T-cell (primary cell): ENCODE measurements around the gene VGLL2. TPM values are rescaled to one million over a fixed set of nuclear protein-coding genes. Genes with fewer than 3 reads are reported as not detected.
A peak's percentile ranks its signal among the peaks of the same experiment; 100 is the strongest.

Source experiments
- ATAC-seq, 4 experiments: fragments of 200-7000 bp in 3 of 4; fragments of 150-1000 bp in 1 of 4; cut with Tn5 transposase; replicated peaks in 1 of 4; 1 replicate in 3 of 4; 2 replicates in 1 of 4; pipeline ENCODE4 v1.10.0; 2021; ENCODE audit warnings: moderate library complexity in 3 of 4, mild to moderate bottlenecking in 2 of 4, moderate number of reproducible peaks in 1 of 4
- CTCF ChIA-PET, 2 donors: fragments of 300-600 bp; sonication (Branson Sonifier 250); formaldehyde crosslinking; loops; one replicate each; lab custom pipeline; 2022; ENCODE audit warnings: antibody characterized with exemption in 2 of 2; lab: Charles Lee
- POLR2A ChIA-PET, 2 donors: fragments of 300-600 bp; sonication (Branson Sonifier 250); formaldehyde crosslinking; loops; one replicate each; lab custom pipeline; 2022; ENCODE audit warnings: antibody characterized with exemption in 2 of 2; lab: Charles Lee
- DNase-seq, 35 experiments: peaks; one replicate each; pipeline versions ENCODE4 v3.0.0 to v3.0.0-alpha.2; 2013 to 2023
- H3K27ac ChIP-seq: one replicate; pipeline ENCODE4 v1.5.1; 2013; ENCODE audit warnings: low read length
- H3K27me3 ChIP-seq, 2 experiments: replicated peaks in 1 of 2; 1 replicate in 1 of 2; 2 replicates in 1 of 2; pipeline versions ENCODE4 v1.6.1 to v1.7.0; 2013; ENCODE audit warnings: low read length in 1 of 2, mixed read lengths in 1 of 2; ENCODE audit not compliant: control insufficient read depth in 2 of 2, insufficient read depth in 2 of 2; ENCODE audit errors: extremely low read depth in 1 of 2
- H3K36me3 ChIP-seq, 2 donors: 1 replicate in 1 of 2; 2 replicates in 1 of 2; pipeline versions ENCODE4 v1.6.1 to v1.7.0; 2013; ENCODE audit warnings: low read length in 1 of 2; ENCODE audit not compliant: control insufficient read depth in 2 of 2, insufficient read depth in 1 of 2; ENCODE audit errors: extremely low read depth in 1 of 2
- H3K4me1 ChIP-seq, 2 experiments: 1 replicate in 1 of 2; 2 replicates in 1 of 2; pipeline versions ENCODE4 v1.6.1 to v1.7.0; 2013; ENCODE audit warnings: low read length in 2 of 2, mixed read lengths in 1 of 2; ENCODE audit not compliant: insufficient read depth in 2 of 2, control insufficient read depth in 1 of 2; ENCODE audit errors: extremely low read depth in 1 of 2
- H3K4me3 ChIP-seq, 2 donors: 1 replicate in 1 of 2; 2 replicates in 1 of 2; pipeline versions ENCODE4 v1.5.1 to v1.7.0; 2013; ENCODE audit warnings: mild to moderate bottlenecking in 2 of 2, low read length in 1 of 2, moderate library complexity in 1 of 2; ENCODE audit not compliant: control insufficient read depth in 1 of 2; ENCODE audit errors: extremely low read depth in 1 of 2
- H3K9me3 ChIP-seq: 2 replicates; pipeline ENCODE4 v1.7.0; 2013
- H3K27ac Mint-ChIP-seq, 2 donors: one replicate each; pipeline ENCODE4 v1.8.0; 2020 to 2021; ENCODE audit warnings: mild to moderate bottlenecking in 2 of 2, mixed read lengths in 2 of 2
- H3K27me3 Mint-ChIP-seq, 2 donors: one replicate each; pipeline ENCODE4 v1.8.0; 2021 to 2022; ENCODE audit warnings: mixed read lengths in 2 of 2
- H3K36me3 Mint-ChIP-seq: one replicate; pipeline ENCODE4 v1.8.0; 2021; ENCODE audit warnings: mixed read lengths
- H3K4me1 Mint-ChIP-seq, 3 donors: one replicate each; pipeline ENCODE4 v1.8.0; 2020 to 2022; ENCODE audit warnings: mixed read lengths in 3 of 3, mild to moderate bottlenecking in 1 of 3
- H3K4me3 Mint-ChIP-seq, 3 donors: one replicate each; pipeline ENCODE4 v1.8.0; 2020 to 2022; ENCODE audit warnings: mild to moderate bottlenecking in 3 of 3, mixed read lengths in 3 of 3, moderate library complexity in 3 of 3
- H3K9me3 Mint-ChIP-seq, 3 donors: one replicate each; pipeline ENCODE4 v1.8.0; 2020 to 2022; ENCODE audit warnings: mixed read lengths in 3 of 3
- WGBS: methylation state at CpG from one replicate; pipeline ENCODE4 v1.1.5; 2013; ENCODE audit warnings: missing lambda C conversion rate; ENCODE audit not compliant: insufficient coverage; 5-methylcytosine and 5-hydroxymethylcytosine counted together
- total RNA-seq, 35 experiments: library from RNA in 6 of 35; stranded (reverse) in 6 of 35; fragments of 120-200 nt in 1 of 35; gene quantifications; one replicate each; pipeline versions ENCODE4 v1.2.1 to v1.2.4 and lab custom pipeline; 2013 to 2026

The VGLL2 gene
- total RNA-seq, 5 donors from 2014 or later (not counting 1 experiment from before 2014, with no cell fraction given), result not detected

DNA sequence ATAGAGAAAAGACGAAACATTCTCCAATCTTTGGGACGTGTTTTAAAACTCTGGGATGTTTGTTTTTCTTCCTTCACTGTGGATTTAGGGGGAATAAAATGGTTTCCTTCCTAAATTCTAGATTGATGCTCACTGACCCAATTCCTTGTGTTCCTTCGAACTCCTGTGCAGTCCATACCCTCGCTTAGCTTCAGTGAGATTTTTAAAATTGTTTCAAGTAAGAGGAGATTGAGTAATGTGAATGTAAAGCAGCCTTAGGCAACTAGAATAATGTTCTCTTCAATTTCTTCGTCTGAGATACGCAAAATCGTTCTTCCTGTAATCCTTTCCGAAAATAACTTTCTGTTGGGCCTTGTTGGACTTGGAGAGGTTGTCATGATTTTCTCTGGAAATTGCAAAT, 2.6 kb upstream of the VGLL2 start:
- ChIA-PET CTCF (no interaction called here), POLR2A (interaction anchor here in 1 of 2 donors (0.6 kb wide), 1 partner anchor 545 kb away, joined by 3 read pairs; no protein-coding TSS in a partner anchor)
- Mint-ChIP-seq H3K4me1 (peaks cover 14 to 22% (median 21%) of the 10 kb centered on the region in 3 donors), H3K36me3 (no peaks in the 10 kb centered on the region), H3K27me3 (peaks cover 56 to 63% of the 10 kb centered on the region in 2 donors), H3K9me3 (no peaks in the 10 kb centered on the region), H3K4me3 (no peak overlapping the region), H3K27ac (no peak overlapping the region)
- H3K9me3 ChIP-seq, result no peaks in the 10 kb centered on the region
- ATAC-seq, result no peak
- peaks cover 0 to 22% of the 10 kb centered on the region in 2 experiments for H3K4me1 ChIP-seq
- H3K36me3 ChIP-seq, result no peaks in the 10 kb centered on the region
- peaks cover 29 to 36% of the 10 kb centered on the region in 2 experiments for H3K27me3 ChIP-seq
- DNase-seq, result no peak
- WGBS, result no CpG with 5 or more reads among the region's 8 CpGs
- no peak overlapping the region for H3K4me3 ChIP-seq
- H3K27ac ChIP-seq, result no peak overlapping the region

DNA sequence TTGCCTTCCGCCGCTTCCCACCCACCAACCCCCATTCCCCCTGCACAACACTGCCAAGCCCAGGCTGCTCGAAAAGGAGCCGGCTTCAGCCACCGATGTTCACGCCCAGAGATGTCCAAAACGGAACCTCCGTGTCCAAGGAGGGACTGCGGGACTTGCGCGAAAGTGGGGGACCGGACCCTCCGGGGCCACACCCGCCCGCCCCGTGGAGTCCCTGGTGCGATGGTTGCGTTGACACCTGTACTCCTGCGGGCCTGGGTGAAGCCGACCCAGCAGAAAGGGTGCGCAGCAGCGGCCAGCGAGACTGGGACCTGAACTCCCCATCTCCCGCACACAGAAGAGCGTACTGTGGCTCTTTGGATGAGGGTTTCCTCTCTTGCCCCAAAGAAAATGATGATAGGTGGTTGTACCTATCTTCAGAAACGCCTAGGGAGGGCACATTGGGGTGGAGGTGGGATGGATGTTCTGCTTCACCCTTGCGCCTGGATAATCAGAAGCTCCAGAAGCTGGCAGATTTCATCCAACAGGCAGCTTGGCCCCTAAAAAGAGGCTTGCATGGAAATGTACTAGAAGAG, 1.9 kb upstream of the VGLL2 start:
- ChIA-PET CTCF (no interaction called here), POLR2A (no interaction called here)
- peaks cover 31 to 42% of the 10 kb centered on the region in 2 experiments for H3K27me3 ChIP-seq
- no peaks in the 10 kb centered on the region for H3K36me3 ChIP-seq
- Mint-ChIP-seq H3K36me3 (no peaks in the 10 kb centered on the region), H3K4me1 (peaks cover 14 to 22% (median 21%) of the 10 kb centered on the region in 3 donors), H3K27me3 (peaks cover 62 to 70% of the 10 kb centered on the region in 2 donors), H3K4me3 (no peak overlapping the region), H3K9me3 (no peaks in the 10 kb centered on the region), H3K27ac (no peak overlapping the region)
- H3K4me3 ChIP-seq, result no peak overlapping the region
- peaks cover 0 to 22% of the 10 kb centered on the region in 2 experiments for H3K4me1 ChIP-seq
- no peak overlapping the region for H3K27ac ChIP-seq
- ATAC-seq (no peak), DNase-seq (no peak)
- WGBS, result 24% methylated on average over 21 of the region's 27 CpGs
- no peaks in the 10 kb centered on the region for H3K9me3 ChIP-seq

DNA sequence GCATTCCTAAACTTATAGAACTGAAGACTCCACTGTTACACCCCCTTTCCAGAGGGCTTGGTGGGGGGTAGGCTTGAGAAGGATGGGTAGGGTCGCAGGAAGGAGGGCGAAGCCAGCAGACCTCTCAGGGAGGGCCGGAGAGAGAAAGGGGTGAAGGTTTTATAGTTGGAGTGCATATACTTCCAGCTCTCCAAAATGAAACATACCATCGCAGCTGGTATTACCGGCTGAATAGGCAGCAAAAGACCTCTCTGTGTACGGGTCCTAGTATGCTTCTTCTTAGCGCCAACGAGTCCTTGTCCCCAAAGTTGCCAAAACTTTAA, 1.0 kb upstream of the VGLL2 start:
- Mint-ChIP-seq H3K4me1 (peaks cover 14 to 22% (median 21%) of the 10 kb centered on the region in 3 donors), H3K27ac (no peak overlapping the region), H3K36me3 (no peaks in the 10 kb centered on the region), H3K4me3 (peak overlapping the region; percentile 19 to 67 (median 44)), H3K27me3 (peaks cover 70 to 78% of the 10 kb centered on the region in 2 donors), H3K9me3 (no peaks in the 10 kb centered on the region)
- 1% methylated on average over 5 of the region's 8 CpGs for WGBS
- no peak for ATAC-seq
- Histone ChIP-seq H3K36me3 (no peaks in the 10 kb centered on the region), H3K4me1 (peaks cover 0 to 22% of the 10 kb centered on the region in 2 experiments), H3K27me3 (peaks cover 38 to 42% of the 10 kb centered on the region in 2 experiments), H3K4me3 (peak overlapping the region in 1 of 2 donors; percentile 40), H3K9me3 (no peaks in the 10 kb centered on the region), H3K27ac (no peak overlapping the region)
- ChIA-PET CTCF (no interaction called here), POLR2A (interaction anchor here in 1 of 2 donors (0.5 kb wide), 1 partner anchor 12 kb away, joined by 8 read pairs; no protein-coding TSS in a partner anchor)
- DNase-seq, result no peak

DNA sequence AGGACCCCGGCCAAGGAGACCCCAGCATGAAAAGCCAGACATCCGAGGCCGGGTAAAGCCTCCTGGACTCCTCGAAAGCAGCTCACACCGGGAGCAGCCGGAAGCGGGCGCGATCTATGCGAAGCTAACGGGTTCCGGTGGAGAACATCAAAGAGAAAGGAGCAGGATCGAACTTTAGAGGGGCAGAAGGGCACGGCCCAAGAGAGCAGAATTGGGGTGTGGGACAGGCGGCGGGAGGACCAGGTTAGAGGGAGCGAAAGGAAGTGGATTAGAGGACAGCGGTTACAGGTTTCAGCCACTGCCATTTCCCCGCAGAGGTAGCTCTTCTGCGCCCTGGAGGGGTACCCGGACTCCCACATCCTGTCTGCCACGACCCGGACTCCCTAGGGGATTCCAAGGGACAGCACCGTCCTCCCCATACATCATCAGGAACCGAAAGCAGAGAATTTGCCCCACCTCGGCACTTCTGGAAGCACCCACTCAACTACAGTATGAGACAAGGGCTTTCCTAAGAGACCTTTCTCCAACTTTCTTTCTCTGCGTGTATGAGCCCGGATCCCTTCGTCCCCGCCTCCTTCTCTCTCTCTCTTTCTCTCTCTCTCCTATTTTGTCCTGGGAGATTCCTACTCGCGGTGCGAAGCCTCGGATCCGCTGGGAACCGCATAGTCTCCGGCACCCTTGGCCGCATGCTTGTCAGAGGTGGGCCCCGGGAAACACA, 507 bp upstream of the VGLL2 start:
- Histone ChIP-seq H3K9me3 (no peaks in the 10 kb centered on the region), H3K4me3 (peak overlapping the region; percentile 1 to 40), H3K27me3 (peaks cover 39 to 43% of the 10 kb centered on the region in 2 experiments), H3K4me1 (peaks cover 0 to 22% of the 10 kb centered on the region in 2 experiments), H3K27ac (no peak overlapping the region), H3K36me3 (no peaks in the 10 kb centered on the region)
- no peaks in the 10 kb centered on the region for H3K9me3 Mint-ChIP-seq
- peaks cover 14 to 25% (median 23%) of the 10 kb centered on the region in 3 donors for H3K4me1 Mint-ChIP-seq
- ATAC-seq (no peak), DNase-seq (no peak)
- WGBS, result 1% methylated on average over 34 of the region's 39 CpGs
- H3K27me3 Mint-ChIP-seq, result peaks cover 72 to 81% of the 10 kb centered on the region in 2 donors
- no peak overlapping the region for H3K27ac Mint-ChIP-seq
- POLR2A ChIA-PET, result interaction anchor here in 1 of 2 donors (0.5 kb wide), 1 partner anchor 12 kb away, joined by 8 read pairs; no protein-coding TSS in a partner anchor
- peak overlapping the region; percentile 28 to 67 (median 53) for H3K4me3 Mint-ChIP-seq
- no peaks in the 10 kb centered on the region for H3K36me3 Mint-ChIP-seq
- CTCF ChIA-PET, result no interaction called here

DNA sequence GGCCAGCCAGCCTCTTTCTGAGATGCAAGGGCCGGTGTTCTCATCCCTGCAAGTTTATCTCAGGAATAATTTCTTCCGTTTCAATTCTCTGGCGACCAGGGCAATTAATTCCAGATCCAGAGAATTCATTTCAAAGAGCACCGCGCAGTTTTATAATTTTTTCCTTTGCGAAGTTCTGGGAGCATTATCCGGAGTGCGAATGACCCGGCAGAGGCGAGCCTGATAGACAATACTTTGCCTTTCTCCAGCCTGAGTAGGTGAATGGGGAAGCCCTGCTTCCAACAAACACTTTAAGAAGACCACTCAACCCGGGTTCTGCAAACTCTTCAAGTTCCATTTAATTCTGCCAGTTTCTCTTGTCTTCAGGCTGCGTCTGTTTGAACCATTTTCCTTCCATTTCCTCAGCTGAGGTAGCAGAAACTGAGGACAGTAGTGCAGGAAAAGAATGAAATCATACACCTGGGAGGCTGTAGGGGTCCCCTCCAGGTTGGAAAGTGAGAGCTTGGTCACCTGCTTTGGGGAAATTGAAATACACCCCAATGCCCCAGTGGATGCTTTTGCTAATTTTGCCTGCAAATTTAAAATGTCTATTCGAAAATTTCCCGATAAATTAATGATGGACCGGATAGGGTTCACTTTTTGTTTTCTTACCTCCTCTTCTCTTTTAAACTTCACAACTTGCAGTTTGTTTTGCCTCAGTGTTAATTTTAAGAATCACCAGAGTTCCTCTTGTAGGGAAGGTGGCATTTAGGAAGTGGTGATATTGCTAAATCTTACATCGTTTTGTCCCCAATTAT, 1.1 kb downstream of the VGLL2 start:
- 19% methylated on average over 5 of the region's 16 CpGs for whole genome bisulfite sequencing
- H3K4me3 ChIP-seq, result no peak overlapping the region
- ATAC-seq, result no peak
- ChIA-PET POLR2A (no interaction called here), CTCF (no interaction called here)
- no peaks in the 10 kb centered on the region for H3K9me3 Mint-ChIP-seq
- H3K36me3 Mint-ChIP-seq, result no peaks in the 10 kb centered on the region
- H3K27ac Mint-ChIP-seq, result no peak overlapping the region
- peaks cover 65 to 84% of the 10 kb centered on the region in 2 donors for H3K27me3 Mint-ChIP-seq
- peaks cover 0 to 26% of the 10 kb centered on the region in 2 experiments for H3K4me1 ChIP-seq
- H3K4me1 Mint-ChIP-seq, result peaks cover 14 to 30% (median 24%) of the 10 kb centered on the region in 3 donors
- H3K27ac ChIP-seq, result no peak overlapping the region
- no peaks in the 10 kb centered on the region for H3K36me3 ChIP-seq
- H3K9me3 ChIP-seq, result no peaks in the 10 kb centered on the region
- H3K27me3 ChIP-seq, result peaks cover 39 to 54% of the 10 kb centered on the region in 2 experiments
- peak overlapping the region in 2 of 3 donors; percentile 7 to 17 for H3K4me3 Mint-ChIP-seq
- no peak for DNase-seq

DNA sequence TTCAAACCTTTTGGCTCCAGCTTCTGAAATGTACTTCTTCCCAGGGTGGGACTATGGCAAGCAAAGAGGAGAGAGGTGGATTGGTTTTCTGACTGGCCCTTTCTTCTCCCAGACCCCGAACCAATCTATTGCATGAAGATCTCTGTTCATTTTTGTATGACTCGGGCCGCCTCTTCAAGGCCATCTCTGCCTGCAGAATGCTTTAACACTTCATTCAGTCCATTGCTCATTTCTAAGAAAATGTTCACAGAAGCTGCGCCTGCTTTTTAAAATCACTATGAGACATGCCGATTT, 1.6 kb downstream of the VGLL2 start:
- POLR2A ChIA-PET, result no interaction called here
- Mint-ChIP-seq H3K9me3 (no peaks in the 10 kb centered on the region), H3K4me1 (peaks cover 14 to 30% (median 24%) of the 10 kb centered on the region in 3 donors), H3K27ac (no peak overlapping the region), H3K27me3 (peaks cover 62 to 82% of the 10 kb centered on the region in 2 donors), H3K4me3 (peak overlapping the region in 1 of 3 donors; percentile 7), H3K36me3 (no peaks in the 10 kb centered on the region)
- H3K36me3 ChIP-seq, result no peaks in the 10 kb centered on the region
- peaks cover 36 to 54% of the 10 kb centered on the region in 2 experiments for H3K27me3 ChIP-seq
- H3K9me3 ChIP-seq, result no peaks in the 10 kb centered on the region
- DNase-seq (no peak), ATAC-seq (no peak)
- no peak overlapping the region for H3K27ac ChIP-seq
- CTCF ChIA-PET, result no interaction called here
- no peak overlapping the region for H3K4me3 ChIP-seq
- peaks cover 0 to 26% of the 10 kb centered on the region in 2 experiments for H3K4me1 ChIP-seq
- 18% methylated on average over 3 of the region's 5 CpGs for WGBS
